ENCODE measurements around the gene CHPF2. TPM values are rescaled to one million over a fixed set of nuclear protein-coding genes. Genes with fewer than 3 reads are reported as not detected.

The CHPF2 gene
- total RNA-seq, 5 donors from 2014 or later (not counting 1 experiment from before 2014, with no cell fraction given) = 34.2 to 66.1 (median 64.1) TPM

DNA sequence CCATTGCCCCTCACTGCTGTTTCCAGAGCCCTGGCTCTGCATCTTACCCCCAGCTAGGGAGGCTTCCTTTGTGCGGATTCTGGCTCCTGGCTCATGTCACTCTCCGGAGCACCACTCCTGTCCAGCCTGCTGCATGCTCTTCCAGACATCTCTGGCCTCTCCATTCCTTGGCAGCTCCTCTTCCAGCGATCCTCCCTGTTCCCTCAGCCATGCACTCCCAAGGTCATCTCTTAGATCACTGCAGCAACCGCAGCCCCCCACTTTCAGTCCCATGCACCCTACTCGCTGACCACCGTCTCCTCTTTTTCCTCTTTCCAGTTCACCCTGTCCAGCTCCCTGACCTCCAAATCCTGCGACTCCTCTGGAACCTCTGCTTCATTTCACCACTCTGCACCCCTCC, 23.1 kb downstream of the CHPF2 start:
- CTCF ChIA-PET = interaction anchor here in 1 of 2 donors (0.7 kb wide), 2 partner anchors 44 to 161 kb away, joined by 3 to 4 read pairs; no protein-coding TSS in a partner anchor
- no peaks in the 10 kb centered on the region for H3K9me3 Mint-ChIP-seq
- ATAC-seq (replicated peaks in 1 of 4) (no peak), DNase-seq (no peak)
- no peaks in the 10 kb centered on the region for H3K36me3 Mint-ChIP-seq
- H3K4me1 Mint-ChIP-seq = peaks cover 12 to 16% (median 16%) of the 10 kb centered on the region in 3 donors
- WGBS (ENCODE audit: insufficient coverage) = 82% methylated on average over 7 of the region's 7 CpGs
- Histone ChIP-seq H3K4me3 (ENCODE audit: control insufficient read depth in 1 of 2, extremely low read depth in 1 of 2, low read length in 1 of 2) (no peak overlapping the region), H3K36me3 (ENCODE audit: control insufficient read depth in 2 of 2, extremely low read depth in 1 of 2, insufficient read depth in 1 of 2, low read length in 1 of 2) (no peaks in the 10 kb centered on the region), H3K4me1 (ENCODE audit: control insufficient read depth in 1 of 2, extremely low read depth in 1 of 2, insufficient read depth in 2 of 2, low read length in 2 of 2) (peaks cover 3 to 15% of the 10 kb centered on the region in 2 experiments), H3K9me3 (no peaks in the 10 kb centered on the region), H3K27me3 (replicated peaks in 1 of 2; ENCODE audit: control insufficient read depth in 2 of 2, extremely low read depth in 1 of 2, insufficient read depth in 2 of 2, low read length in 1 of 2) (peaks cover 4 to 67% of the 10 kb centered on the region in 2 experiments), H3K27ac (ENCODE audit: low read length) (no peak overlapping the region)
- peaks cover 36 to 61% of the 10 kb centered on the region in 2 donors for H3K27me3 Mint-ChIP-seq
- H3K27ac Mint-ChIP-seq = no peak overlapping the region
- POLR2A ChIA-PET = interaction anchor here in 1 of 2 donors (0.6 kb wide), 1 partner anchor 48 kb away, joined by 4 read pairs; no protein-coding TSS in a partner anchor
- no peak overlapping the region for H3K4me3 Mint-ChIP-seq

DNA sequence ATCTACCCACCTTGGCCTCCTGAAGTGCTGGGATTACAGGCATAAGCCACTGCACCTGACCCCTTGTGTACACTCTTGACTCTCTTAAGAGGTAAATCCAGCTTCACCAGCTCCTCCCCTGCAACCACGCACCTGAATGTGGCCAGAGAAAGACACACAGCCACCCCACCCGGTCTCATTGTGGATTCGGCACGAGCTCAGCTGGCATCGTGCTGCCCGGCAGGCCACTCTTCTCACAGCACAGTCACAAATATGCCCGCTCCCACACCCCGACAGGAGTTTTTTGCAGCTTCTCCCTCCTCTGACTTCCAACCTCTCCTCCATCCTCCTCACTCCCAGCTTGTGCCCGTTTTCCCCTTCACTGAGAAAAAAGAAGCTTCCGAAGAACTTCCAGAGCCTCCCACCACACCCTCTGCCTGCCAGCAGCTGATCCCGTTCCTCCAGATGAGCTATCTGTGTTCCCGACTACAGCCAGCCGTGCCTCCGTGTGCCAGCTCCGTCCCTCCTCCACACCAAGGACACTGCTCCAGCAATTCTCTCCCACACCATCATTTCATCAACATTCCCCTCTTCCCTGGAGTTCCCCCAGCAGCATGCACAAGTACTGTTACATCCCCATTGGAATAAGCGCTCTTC, 24.2 kb downstream of the CHPF2 start:
- WGBS (ENCODE audit: insufficient coverage) = 91% methylated on average over 13 of the region's 16 CpGs
- ChIA-PET POLR2A (interaction anchor here in 1 of 2 donors (0.5 kb wide), 1 partner anchor 369 kb away, joined by 3 read pairs; no protein-coding TSS in a partner anchor), CTCF (no interaction called here)
- Mint-ChIP-seq H3K4me1 (peaks cover 3 to 6% (median 6%) of the 10 kb centered on the region in 3 donors), H3K27ac (no peak overlapping the region), H3K36me3 (no peaks in the 10 kb centered on the region), H3K4me3 (no peak overlapping the region), H3K9me3 (no peaks in the 10 kb centered on the region), H3K27me3 (peaks cover 29 to 52% of the 10 kb centered on the region in 2 donors)
- no peak overlapping the region for H3K27ac ChIP-seq (ENCODE audit: low read length)
- peaks cover 0 to 9% of the 10 kb centered on the region in 2 experiments for H3K4me1 ChIP-seq (ENCODE audit: control insufficient read depth in 1 of 2, extremely low read depth in 1 of 2, insufficient read depth in 2 of 2, low read length in 2 of 2)
- ATAC-seq (replicated peaks in 1 of 4) (no peak), DNase-seq (no peak)
- peaks cover 0 to 65% of the 10 kb centered on the region in 2 experiments for H3K27me3 ChIP-seq (replicated peaks in 1 of 2; ENCODE audit: control insufficient read depth in 2 of 2, extremely low read depth in 1 of 2, insufficient read depth in 2 of 2, low read length in 1 of 2)
- H3K36me3 ChIP-seq (ENCODE audit: control insufficient read depth in 2 of 2, extremely low read depth in 1 of 2, insufficient read depth in 1 of 2, low read length in 1 of 2) = no peaks in the 10 kb centered on the region
- no peak overlapping the region for H3K4me3 ChIP-seq (ENCODE audit: control insufficient read depth in 1 of 2, extremely low read depth in 1 of 2, low read length in 1 of 2)
- no peaks in the 10 kb centered on the region for H3K9me3 ChIP-seq

DNA sequence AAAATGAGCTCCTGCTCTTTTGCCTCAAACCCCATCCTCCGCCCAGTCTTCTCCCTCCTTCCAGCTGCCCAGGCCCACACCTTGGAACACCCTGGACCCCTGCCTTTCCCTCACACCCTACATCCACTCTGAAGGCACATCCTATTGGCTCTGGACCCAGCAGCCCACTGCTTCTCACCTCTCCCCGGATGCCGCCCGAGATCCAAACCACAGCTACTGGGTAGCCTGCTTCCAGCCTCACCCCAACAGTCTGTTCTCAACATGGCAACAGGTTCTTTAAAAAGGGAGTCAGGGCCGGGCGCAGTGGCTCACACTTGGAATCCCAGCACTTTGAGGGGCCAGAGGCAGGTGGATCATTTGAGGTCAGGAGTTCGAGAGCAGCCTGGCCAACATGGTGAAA, 25.7 kb downstream of the CHPF2 start:
- Mint-ChIP-seq H3K27me3 (peaks cover 25 to 44% of the 10 kb centered on the region in 2 donors), H3K4me3 (no peak overlapping the region), H3K9me3 (no peaks in the 10 kb centered on the region), H3K36me3 (no peaks in the 10 kb centered on the region), H3K27ac (no peak overlapping the region), H3K4me1 (no peaks in the 10 kb centered on the region)
- DNase-seq = no peak
- H3K36me3 ChIP-seq (ENCODE audit: control insufficient read depth in 2 of 2, extremely low read depth in 1 of 2, insufficient read depth in 1 of 2, low read length in 1 of 2) = no peaks in the 10 kb centered on the region
- H3K9me3 ChIP-seq = no peaks in the 10 kb centered on the region
- POLR2A ChIA-PET = no interaction called here
- ATAC-seq (replicated peaks in 1 of 4) = no peak
- peaks cover 0 to 64% of the 10 kb centered on the region in 2 experiments for H3K27me3 ChIP-seq (replicated peaks in 1 of 2; ENCODE audit: control insufficient read depth in 2 of 2, extremely low read depth in 1 of 2, insufficient read depth in 2 of 2, low read length in 1 of 2)
- H3K4me3 ChIP-seq (ENCODE audit: control insufficient read depth in 1 of 2, extremely low read depth in 1 of 2, low read length in 1 of 2) = no peak overlapping the region
- H3K4me1 ChIP-seq (ENCODE audit: control insufficient read depth in 1 of 2, extremely low read depth in 1 of 2, insufficient read depth in 2 of 2, low read length in 2 of 2) = no peaks in the 10 kb centered on the region
- 90% methylated on average over 6 of the region's 7 CpGs for WGBS (ENCODE audit: insufficient coverage)
- no peak overlapping the region for H3K27ac ChIP-seq (ENCODE audit: low read length)
- CTCF ChIA-PET = no interaction called here

DNA sequence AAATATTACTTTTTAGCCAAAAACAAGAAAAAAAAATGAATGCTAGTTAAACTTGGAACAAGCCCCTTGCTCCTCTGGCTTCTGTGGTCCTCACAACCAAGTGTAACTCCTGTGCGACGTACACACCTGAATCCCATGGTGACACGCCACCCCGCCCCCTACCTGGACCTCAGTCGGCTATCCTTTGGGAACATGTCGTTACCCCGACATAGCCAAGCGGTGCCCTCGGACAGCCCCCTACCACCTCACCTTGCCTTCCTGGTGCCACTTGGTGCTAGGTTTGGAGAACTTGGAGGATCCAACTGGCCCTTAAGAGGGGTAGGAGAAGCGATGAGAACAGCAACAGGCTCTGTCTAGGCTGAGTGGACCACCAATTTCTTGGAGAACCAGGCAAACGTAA, 28.2 kb downstream of the CHPF2 start:
- Mint-ChIP-seq H3K27me3 (peaks cover 15 to 29% of the 10 kb centered on the region in 2 donors), H3K4me3 (no peak overlapping the region), H3K36me3 (no peaks in the 10 kb centered on the region), H3K9me3 (no peaks in the 10 kb centered on the region), H3K27ac (no peak overlapping the region), H3K4me1 (no peaks in the 10 kb centered on the region)
- no peaks in the 10 kb centered on the region for H3K36me3 ChIP-seq (ENCODE audit: control insufficient read depth in 2 of 2, extremely low read depth in 1 of 2, insufficient read depth in 1 of 2, low read length in 1 of 2)
- no peaks in the 10 kb centered on the region for H3K4me1 ChIP-seq (ENCODE audit: control insufficient read depth in 1 of 2, extremely low read depth in 1 of 2, insufficient read depth in 2 of 2, low read length in 2 of 2)
- H3K4me3 ChIP-seq (ENCODE audit: control insufficient read depth in 1 of 2, extremely low read depth in 1 of 2, low read length in 1 of 2) = no peak overlapping the region
- POLR2A ChIA-PET = no interaction called here
- ATAC-seq (replicated peaks in 1 of 4) (no peak), DNase-seq (no peak)
- no peak overlapping the region for H3K27ac ChIP-seq (ENCODE audit: low read length)
- WGBS (ENCODE audit: insufficient coverage) = 100% methylated on average over 5 of the region's 11 CpGs
- peaks cover 0 to 50% of the 10 kb centered on the region in 2 experiments for H3K27me3 ChIP-seq (replicated peaks in 1 of 2; ENCODE audit: control insufficient read depth in 2 of 2, extremely low read depth in 1 of 2, insufficient read depth in 2 of 2, low read length in 1 of 2)
- H3K9me3 ChIP-seq = no peaks in the 10 kb centered on the region
- CTCF ChIA-PET = interaction anchor here in 1 of 2 donors (0.6 to 0.7 kb wide), 2 partner anchors 18 to 151 kb away, joined by 3 to 5 read pairs; no protein-coding TSS in a partner anchor

DNA sequence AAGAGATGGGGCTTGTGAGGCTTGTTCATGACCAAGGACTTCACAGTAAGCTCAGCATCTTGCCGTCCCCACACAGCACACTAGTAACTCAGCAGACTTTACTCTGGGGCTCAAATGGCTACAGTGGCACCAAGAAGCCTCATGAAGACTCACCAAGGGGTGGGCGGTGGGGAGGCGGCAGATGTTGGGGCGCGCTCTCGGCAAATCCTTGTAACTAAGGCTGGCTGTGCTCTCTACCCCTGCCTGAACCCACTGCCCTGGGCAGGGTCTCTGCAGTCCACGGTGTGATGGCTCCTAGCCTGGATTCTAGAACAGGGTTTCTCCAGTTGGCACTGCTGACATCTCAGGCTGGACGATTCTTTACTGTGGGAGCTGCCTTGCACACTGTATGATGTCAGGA, 28.6 kb downstream of the CHPF2 start:
- H3K4me3 Mint-ChIP-seq = no peak overlapping the region
- H3K4me1 Mint-ChIP-seq = no peaks in the 10 kb centered on the region

DNA sequence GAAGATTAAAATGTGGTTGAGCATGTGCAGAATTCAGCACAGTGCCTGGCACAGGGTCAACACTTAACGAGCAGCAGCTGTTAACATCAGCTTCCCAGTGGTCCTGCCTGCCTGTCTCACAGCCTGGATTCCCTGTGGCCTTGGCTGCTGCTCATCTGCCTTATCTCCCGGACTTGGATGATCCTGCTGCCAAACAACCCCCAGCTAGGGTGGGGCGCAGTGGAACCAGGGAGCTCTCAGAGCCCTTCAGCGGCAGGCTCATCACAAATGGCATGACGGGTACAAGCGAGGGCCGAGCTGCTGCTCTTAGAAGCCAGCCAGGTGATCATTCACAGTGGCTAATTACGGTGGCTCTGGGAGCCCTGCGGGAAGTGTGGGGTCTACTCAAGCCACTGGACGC, 29.2 kb downstream of the CHPF2 start:
- Histone ChIP-seq H3K4me3 (ENCODE audit: control insufficient read depth in 1 of 2, extremely low read depth in 1 of 2, low read length in 1 of 2) (no peak overlapping the region), H3K9me3 (no peaks in the 10 kb centered on the region), H3K4me1 (ENCODE audit: control insufficient read depth in 1 of 2, extremely low read depth in 1 of 2, insufficient read depth in 2 of 2, low read length in 2 of 2) (no peaks in the 10 kb centered on the region), H3K27me3 (replicated peaks in 1 of 2; ENCODE audit: control insufficient read depth in 2 of 2, extremely low read depth in 1 of 2, insufficient read depth in 2 of 2, low read length in 1 of 2) (peaks cover 0 to 44% of the 10 kb centered on the region in 2 experiments), H3K27ac (ENCODE audit: low read length) (no peak overlapping the region), H3K36me3 (ENCODE audit: control insufficient read depth in 2 of 2, extremely low read depth in 1 of 2, insufficient read depth in 1 of 2, low read length in 1 of 2) (no peaks in the 10 kb centered on the region)
- POLR2A ChIA-PET = no interaction called here
- no peak for ATAC-seq (replicated peaks in 1 of 4)
- H3K9me3 Mint-ChIP-seq = no peaks in the 10 kb centered on the region
- CTCF ChIA-PET = no interaction called here
- no peak for DNase-seq
- no peak overlapping the region for H3K27ac Mint-ChIP-seq
- H3K4me1 Mint-ChIP-seq = no peaks in the 10 kb centered on the region
- peaks cover 14 to 23% of the 10 kb centered on the region in 2 donors for H3K27me3 Mint-ChIP-seq
- no peaks in the 10 kb centered on the region for H3K36me3 Mint-ChIP-seq
- 80% methylated on average over 9 of the region's 10 CpGs for WGBS (ENCODE audit: insufficient coverage)
- H3K4me3 Mint-ChIP-seq = no peak overlapping the region

More for the DNA sequence above, 28.6 kb downstream of the CHPF2 start:
- ATAC-seq (replicated peaks in 1 of 4) = no peak
- Histone ChIP-seq H3K27me3 (replicated peaks in 1 of 2; ENCODE audit: control insufficient read depth in 2 of 2, extremely low read depth in 1 of 2, insufficient read depth in 2 of 2, low read length in 1 of 2) (peaks cover 0 to 48% of the 10 kb centered on the region in 2 experiments), H3K4me1 (ENCODE audit: control insufficient read depth in 1 of 2, extremely low read depth in 1 of 2, insufficient read depth in 2 of 2, low read length in 2 of 2) (no peaks in the 10 kb centered on the region), H3K9me3 (no peaks in the 10 kb centered on the region), H3K4me3 (ENCODE audit: control insufficient read depth in 1 of 2, extremely low read depth in 1 of 2, low read length in 1 of 2) (no peak overlapping the region), H3K36me3 (ENCODE audit: control insufficient read depth in 2 of 2, extremely low read depth in 1 of 2, insufficient read depth in 1 of 2, low read length in 1 of 2) (no peaks in the 10 kb centered on the region), H3K27ac (ENCODE audit: low read length) (no peak overlapping the region)
- Mint-ChIP-seq H3K27ac (no peak overlapping the region), H3K9me3 (no peaks in the 10 kb centered on the region), H3K27me3 (peaks cover 12 to 25% of the 10 kb centered on the region in 2 donors), H3K36me3 (no peaks in the 10 kb centered on the region)
- ChIA-PET CTCF (no interaction called here), POLR2A (no interaction called here)
- DNase-seq = no peak
- WGBS (ENCODE audit: insufficient coverage) = 85% methylated on average over 8 of the region's 8 CpGs

Data from T-cell (primary cell).